ENCODE data around the gene THAP10. TPM values are rescaled to one million over a fixed set of nuclear protein-coding genes. Genes with fewer than 3 reads are reported as not detected.
A peak's percentile ranks its signal among the peaks of the same experiment; 100 is the strongest.

Gene THAP10
- polyA plus RNA-seq, 1 donor from 2014 or later: 6.6 TPM

DNA sequence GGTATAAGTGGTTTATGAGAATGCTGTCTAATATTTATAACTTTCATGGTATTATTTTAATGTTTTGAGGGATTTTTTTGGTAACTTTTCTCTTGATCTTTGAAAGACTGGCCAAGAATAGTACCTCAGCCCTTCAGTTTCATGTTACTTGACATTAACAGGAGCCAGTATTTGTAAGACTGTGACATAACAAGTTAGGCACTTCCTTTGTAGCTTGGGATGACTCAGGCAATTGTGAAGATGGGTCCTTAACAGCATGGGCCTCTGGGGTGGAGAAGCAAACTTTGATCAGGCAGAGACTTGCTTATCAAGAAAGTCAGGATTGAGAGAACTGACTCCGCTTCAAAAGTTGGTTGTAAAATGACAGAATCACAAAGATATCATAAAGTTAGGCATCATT lies 9.9 kb upstream of the THAP10 start:
- Histone ChIP-seq H3K9ac (ENCODE audit: low read length) (no peak overlapping the region), H4K20me1 (ENCODE audit: insufficient read depth) (no peaks in the 10 kb centered on the region), H3K4me2 (ENCODE audit: low read length) (no peak overlapping the region), H3K9me2 (ENCODE audit: insufficient read depth, low read length) (no peaks in the 10 kb centered on the region), H2AFZ (ENCODE audit: low read depth, low read length) (no peak overlapping the region), H3K9me3 (ENCODE audit: low read length) (no peaks in the 10 kb centered on the region), H3K27me3 (ENCODE audit: insufficient read depth, low read depth, low read length) (no peaks in the 10 kb centered on the region), H3K27ac (ENCODE audit: low read length) (no peak overlapping the region), H3K36me3 (ENCODE audit: insufficient read depth, low read length) (peaks cover 32% of the 10 kb centered on the region), H3F3A (ENCODE audit: insufficient read depth, low read length, poor library complexity, severe bottlenecking) (no peaks in the 10 kb centered on the region), H3K79me2 (replicated peaks; ENCODE audit: insufficient read depth, low read length) (peaks cover 14% of the 10 kb centered on the region), H3K4me3 (ENCODE audit: low read length) (no peak overlapping the region)
- TF ChIP-seq SMC3 (conservative IDR thresholded peaks at IDR 0.05; ENCODE audit: poor library complexity) (no peak), EP300 (conservative IDR thresholded peaks at IDR 0.05; ENCODE audit: poor library complexity, severe bottlenecking) (no peak), TAF1 (IDR thresholded peaks at IDR 0.05; ENCODE audit: low read depth) (no peak)
- TF ChIP-seq, protein P1, sequence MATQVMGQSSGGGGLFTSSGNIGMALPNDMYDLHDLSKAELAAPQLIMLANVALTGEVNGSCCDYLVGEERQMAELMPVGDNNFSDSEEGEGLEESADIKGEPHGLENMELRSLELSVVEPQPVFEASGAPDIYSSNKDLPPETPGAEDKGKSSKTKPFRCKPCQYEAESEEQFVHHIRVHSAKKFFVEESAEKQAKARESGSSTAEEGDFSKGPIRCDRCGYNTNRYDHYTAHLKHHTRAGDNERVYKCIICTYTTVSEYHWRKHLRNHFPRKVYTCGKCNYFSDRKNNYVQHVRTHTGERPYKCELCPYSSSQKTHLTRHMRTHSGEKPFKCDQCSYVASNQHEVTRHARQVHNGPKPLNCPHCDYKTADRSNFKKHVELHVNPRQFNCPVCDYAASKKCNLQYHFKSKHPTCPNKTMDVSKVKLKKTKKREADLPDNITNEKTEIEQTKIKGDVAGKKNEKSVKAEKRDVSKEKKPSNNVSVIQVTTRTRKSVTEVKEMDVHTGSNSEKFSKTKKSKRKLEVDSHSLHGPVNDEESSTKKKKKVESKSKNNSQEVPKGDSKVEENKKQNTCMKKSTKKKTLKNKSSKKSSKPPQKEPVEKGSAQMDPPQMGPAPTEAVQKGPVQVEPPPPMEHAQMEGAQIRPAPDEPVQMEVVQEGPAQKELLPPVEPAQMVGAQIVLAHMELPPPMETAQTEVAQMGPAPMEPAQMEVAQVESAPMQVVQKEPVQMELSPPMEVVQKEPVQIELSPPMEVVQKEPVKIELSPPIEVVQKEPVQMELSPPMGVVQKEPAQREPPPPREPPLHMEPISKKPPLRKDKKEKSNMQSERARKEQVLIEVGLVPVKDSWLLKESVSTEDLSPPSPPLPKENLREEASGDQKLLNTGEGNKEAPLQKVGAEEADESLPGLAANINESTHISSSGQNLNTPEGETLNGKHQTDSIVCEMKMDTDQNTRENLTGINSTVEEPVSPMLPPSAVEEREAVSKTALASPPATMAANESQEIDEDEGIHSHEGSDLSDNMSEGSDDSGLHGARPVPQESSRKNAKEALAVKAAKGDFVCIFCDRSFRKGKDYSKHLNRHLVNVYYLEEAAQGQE (IDR thresholded peaks at IDR 0.05; ENCODE audit: borderline replicate concordance): no peak

DNA sequence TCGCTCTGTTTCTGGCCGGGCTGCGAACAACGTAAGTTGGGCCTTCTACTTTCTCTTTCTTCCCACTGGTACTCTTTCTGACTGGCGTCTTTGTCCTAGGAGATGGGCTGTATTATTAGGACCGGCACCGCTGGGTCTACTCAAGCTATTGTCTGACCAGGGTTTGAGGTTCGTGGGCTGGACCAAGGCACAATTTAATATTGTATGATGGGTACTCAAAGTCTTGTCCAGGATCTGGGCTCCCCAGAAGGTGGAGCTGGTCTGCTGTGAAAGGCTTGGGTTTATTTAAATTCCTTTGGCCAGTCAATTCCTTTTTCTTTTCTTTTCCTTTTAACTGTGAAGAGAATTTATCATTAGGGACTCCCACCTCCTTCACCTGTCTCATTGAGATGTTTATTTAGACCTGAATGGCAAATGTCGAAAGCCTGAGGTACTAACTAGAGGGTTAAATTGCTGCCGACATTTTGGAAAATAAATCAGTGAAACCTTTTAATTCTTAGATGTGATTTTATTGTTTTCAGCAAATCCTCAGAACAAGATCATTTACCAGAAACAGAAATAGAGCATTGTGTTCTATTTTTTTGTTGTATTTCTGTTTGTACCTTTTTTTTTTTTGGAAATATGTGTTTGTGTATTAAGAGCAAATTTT lies 803 bp upstream of the THAP10 start:
- Histone ChIP-seq H3K9ac (ENCODE audit: low read length) (peak overlapping the region; percentile 93), H2AFZ (ENCODE audit: low read depth, low read length) (peak overlapping the region; percentile 93), H3K4me3 (ENCODE audit: low read length) (peak overlapping the region; percentile 89), H3K79me2 (replicated peaks; ENCODE audit: insufficient read depth, low read length) (peaks cover 82% of the 10 kb centered on the region), H3K36me3 (ENCODE audit: insufficient read depth, low read length) (peaks cover 18% of the 10 kb centered on the region), H3K27ac (ENCODE audit: low read length) (peak overlapping the region; percentile 97), H4K20me1 (ENCODE audit: insufficient read depth) (no peaks in the 10 kb centered on the region), H3F3A (ENCODE audit: insufficient read depth, low read length, poor library complexity, severe bottlenecking) (no peaks in the 10 kb centered on the region), H3K9me2 (ENCODE audit: insufficient read depth, low read length) (no peaks in the 10 kb centered on the region), H3K27me3 (ENCODE audit: insufficient read depth, low read depth, low read length) (no peaks in the 10 kb centered on the region), H3K4me2 (ENCODE audit: low read length) (peak overlapping the region; percentile 68), H3K9me3 (ENCODE audit: low read length) (no peaks in the 10 kb centered on the region)
- TF ChIP-seq EZH2 (IDR thresholded peaks at IDR 0.05; ENCODE audit: borderline replicate concordance, insufficient read depth, low read length, poor library complexity, severe bottlenecking): no peak
- peak; percentile 66 for TF ChIP-seq RAD21 (conservative IDR thresholded peaks at IDR 0.05)
- TF ChIP-seq, protein P2, sequence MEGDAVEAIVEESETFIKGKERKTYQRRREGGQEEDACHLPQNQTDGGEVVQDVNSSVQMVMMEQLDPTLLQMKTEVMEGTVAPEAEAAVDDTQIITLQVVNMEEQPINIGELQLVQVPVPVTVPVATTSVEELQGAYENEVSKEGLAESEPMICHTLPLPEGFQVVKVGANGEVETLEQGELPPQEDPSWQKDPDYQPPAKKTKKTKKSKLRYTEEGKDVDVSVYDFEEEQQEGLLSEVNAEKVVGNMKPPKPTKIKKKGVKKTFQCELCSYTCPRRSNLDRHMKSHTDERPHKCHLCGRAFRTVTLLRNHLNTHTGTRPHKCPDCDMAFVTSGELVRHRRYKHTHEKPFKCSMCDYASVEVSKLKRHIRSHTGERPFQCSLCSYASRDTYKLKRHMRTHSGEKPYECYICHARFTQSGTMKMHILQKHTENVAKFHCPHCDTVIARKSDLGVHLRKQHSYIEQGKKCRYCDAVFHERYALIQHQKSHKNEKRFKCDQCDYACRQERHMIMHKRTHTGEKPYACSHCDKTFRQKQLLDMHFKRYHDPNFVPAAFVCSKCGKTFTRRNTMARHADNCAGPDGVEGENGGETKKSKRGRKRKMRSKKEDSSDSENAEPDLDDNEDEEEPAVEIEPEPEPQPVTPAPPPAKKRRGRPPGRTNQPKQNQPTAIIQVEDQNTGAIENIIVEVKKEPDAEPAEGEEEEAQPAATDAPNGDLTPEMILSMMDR (IDR thresholded peaks at IDR 0.05; ENCODE audit: poor library complexity, severe bottlenecking): peak; percentile 76
- no peak for TF ChIP-seq MXI1 (conservative IDR thresholded peaks at IDR 0.05; ENCODE audit: poor library complexity, severe bottlenecking)
- TF ChIP-seq POLR2AphosphoS5 (IDR thresholded peaks at IDR 0.05): no peak
- no peak for TF ChIP-seq EP300 (conservative IDR thresholded peaks at IDR 0.05; ENCODE audit: poor library complexity, severe bottlenecking)
- TF ChIP-seq, protein P1 (IDR thresholded peaks at IDR 0.05; ENCODE audit: borderline replicate concordance): peak; percentile 73
- peak; percentile 18 for TF ChIP-seq TAF1 (IDR thresholded peaks at IDR 0.05; ENCODE audit: low read depth)
- TF ChIP-seq SMC3 (conservative IDR thresholded peaks at IDR 0.05; ENCODE audit: poor library complexity): peak; percentile 70

Measured in neural cell (in vitro differentiated cells).